CD8-positive, alpha-beta memory T cell (primary cell): Measurements from ENCODE around the gene ACER2. TPM values are rescaled to one million over a fixed set of nuclear protein-coding genes. Genes with fewer than 3 reads are reported as not detected.

Experiments
- CTCF ChIA-PET: fragments of 350-600 bp; sonication (Branson Sonifier 250); formaldehyde crosslinking; loops from one replicate; lab custom pipeline; 2021; ENCODE audit warnings: antibody characterized with exemption; lab: Charles Lee
- POLR2A ChIA-PET: fragments of 350-600 bp; sonication (Branson Sonifier 250); formaldehyde crosslinking; loops from one replicate; lab custom pipeline; 2021; ENCODE audit warnings: antibody characterized with exemption; lab: Charles Lee
- DNase-seq, 5 donors: peaks; one replicate each; pipeline versions ENCODE4 v3.0.0 to v3.0.0-alpha.2; 2020 to 2022; ENCODE audit warnings: mixed read lengths in 1 of 5
- H3K27ac ChIP-seq: one replicate; pipeline ENCODE4 v1.7.0; 2013; ENCODE audit warnings: low read depth, mild to moderate bottlenecking, low read length, moderate library complexity
- H3K27me3 ChIP-seq: 2 replicates; pipeline ENCODE4 v1.7.0; 2013; ENCODE audit warnings: low read length, mild to moderate bottlenecking; ENCODE audit not compliant: insufficient read depth, poor library complexity, severe bottlenecking
- H3K36me3 ChIP-seq: 2 replicates; pipeline ENCODE4 v1.7.0; 2013; ENCODE audit warnings: mild to moderate bottlenecking, low read length, moderate library complexity; ENCODE audit not compliant: insufficient read depth
- H3K4me1 ChIP-seq: 2 replicates; pipeline ENCODE4 v1.7.0; 2013; ENCODE audit warnings: mild to moderate bottlenecking, low read length, moderate library complexity; ENCODE audit not compliant: insufficient read depth
- H3K4me3 ChIP-seq: 2 replicates; pipeline ENCODE4 v1.7.0; 2013; ENCODE audit warnings: mild to moderate bottlenecking, low read length
- H3K9me3 ChIP-seq: 2 replicates; pipeline ENCODE4 v1.7.0; 2013; ENCODE audit warnings: mild to moderate bottlenecking, low read length
- H3K27ac Mint-ChIP-seq, 8 donors: one replicate each; pipeline ENCODE4 v1.8.0; 2020 to 2021; ENCODE audit warnings: mixed read lengths in 8 of 8, mild to moderate bottlenecking in 6 of 8, inconsistent platforms in 3 of 8, moderate library complexity in 3 of 8
- H3K27me3 Mint-ChIP-seq, 2 donors: one replicate each; pipeline ENCODE4 v1.8.0; 2020 to 2021; ENCODE audit warnings: mixed read lengths in 2 of 2, mild to moderate bottlenecking in 1 of 2, moderate library complexity in 1 of 2
- H3K36me3 Mint-ChIP-seq, 3 donors: one replicate each; pipeline ENCODE4 v1.8.0; 2020 to 2021; ENCODE audit warnings: mixed read lengths in 3 of 3, inconsistent platforms in 1 of 3, mild to moderate bottlenecking in 1 of 3
- H3K4me1 Mint-ChIP-seq, 3 donors: one replicate each; pipeline ENCODE4 v1.8.0; 2020 to 2021; ENCODE audit warnings: mixed read lengths in 3 of 3, inconsistent platforms in 1 of 3, mild to moderate bottlenecking in 1 of 3
- H3K4me3 Mint-ChIP-seq, 7 donors: one replicate each; pipeline ENCODE4 v1.8.0; 2020 to 2021; ENCODE audit warnings: mixed read lengths in 7 of 7, mild to moderate bottlenecking in 6 of 7, moderate library complexity in 4 of 7, inconsistent platforms in 2 of 7
- H3K9me3 Mint-ChIP-seq, 5 donors: one replicate each; pipeline ENCODE4 v1.8.0; 2020 to 2022; ENCODE audit warnings: mixed read lengths in 5 of 5, mild to moderate bottlenecking in 3 of 5, moderate library complexity in 2 of 5, inconsistent platforms in 1 of 5
- polyA plus RNA-seq: library from polyadenylated mRNA; unstranded; fragments of 300-500 nt; fragmentation: Illumina TruSeq; gene quantifications from one replicate; pipeline ENCODE4 v1.2.3, GENCODE V29; 2021
- total RNA-seq, 2 experiments: library from RNA; stranded (reverse); gene quantifications; one replicate each; pipeline ENCODE4 v1.2.3, GENCODE V29; 2021

Gene ACER2
- total and polyA plus RNA-seq, 3 experiments from 2014 or later: 0.38 to 3.0 (median 2.7) TPM

DNA sequence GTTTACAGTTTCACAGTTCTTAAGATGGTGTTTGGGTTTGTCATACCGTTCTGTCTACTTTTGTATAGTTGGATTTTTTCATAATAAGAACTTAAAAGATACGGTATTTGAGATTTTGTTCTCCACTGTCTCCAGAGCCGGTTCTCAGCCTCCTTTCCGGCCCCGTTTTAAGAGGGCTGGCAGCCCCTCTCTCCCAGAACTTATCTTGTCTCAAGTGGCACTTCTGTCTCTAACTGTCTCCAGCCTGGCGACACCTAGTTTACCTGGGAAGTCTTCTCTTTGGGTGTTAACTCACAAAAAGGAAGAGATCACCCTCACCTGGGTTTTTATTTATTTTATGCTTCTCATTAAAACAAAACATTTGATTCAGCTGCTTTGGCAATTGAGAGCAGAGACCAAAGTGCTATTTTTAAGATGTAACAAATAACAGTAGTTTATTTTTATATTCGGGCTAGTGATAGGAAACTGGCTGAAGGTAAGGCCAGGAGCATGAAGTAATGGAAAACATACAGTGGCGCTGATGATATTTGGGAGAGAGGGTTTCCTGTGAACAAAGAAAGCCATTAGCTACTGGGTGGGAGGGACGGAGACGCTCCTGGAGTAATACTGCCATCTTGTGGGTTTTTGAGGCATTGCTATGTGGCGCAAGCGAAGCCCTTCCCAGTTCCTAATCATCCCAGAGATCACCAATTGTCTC, 48.3 kb downstream of the ACER2 start:
- Mint-ChIP-seq H3K4me1 (peaks cover 6 to 8% (median 7%) of the 10 kb centered on the region in 3 donors), H3K4me3 (peak overlapping the region in 6 of 7 donors; percentile 0 to 67 (median 52)), H3K9me3 (no peaks in the 10 kb centered on the region), H3K27ac (peak overlapping the region in 1 of 8 donors; percentile 54), H3K27me3 (peaks cover 0 to 1% of the 10 kb centered on the region in 2 donors), H3K36me3 (no peaks in the 10 kb centered on the region)
- peak; percentile 43 to 68 (median 60) for DNase-seq
- no peak overlapping the region for H3K27ac ChIP-seq
- no peaks in the 10 kb centered on the region for H3K9me3 ChIP-seq
- no peak overlapping the region for H3K4me3 ChIP-seq
- peaks cover 7% of the 10 kb centered on the region for H3K4me1 ChIP-seq
- ChIA-PET CTCF (interaction anchor here (0.6 to 6.6 kb wide), 16 partner anchors 9 to 1202 kb away, joined by 3 to 66 read pairs (median 4); partner anchors contain the start of genes ACER2 and RRAGA), POLR2A (interaction anchor here (0.9 kb wide), 1 partner anchor 77 kb away, joined by 3 read pairs; the partner anchor contains the start of gene RPS6)
- H3K36me3 ChIP-seq: no peaks in the 10 kb centered on the region
- H3K27me3 ChIP-seq: no peaks in the 10 kb centered on the region

DNA sequence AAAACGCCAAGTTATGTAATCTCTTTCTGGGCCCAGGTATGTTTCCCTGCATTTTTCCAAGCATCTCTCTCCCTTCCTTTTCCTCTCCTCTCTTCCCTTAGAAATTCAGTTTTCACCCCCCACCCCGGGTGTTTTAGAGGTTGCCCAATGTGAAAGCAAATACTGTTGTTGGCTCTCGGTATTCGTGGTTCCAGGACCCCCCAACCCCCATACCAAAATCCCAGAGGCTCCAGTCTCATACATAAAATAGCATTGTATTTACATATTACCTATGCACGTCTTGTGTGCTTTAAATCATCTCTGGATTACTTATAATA, 48.8 kb downstream of the ACER2 start:
- H3K9me3 ChIP-seq: no peaks in the 10 kb centered on the region
- peak overlapping the region in 6 of 7 donors; percentile 0 to 67 (median 52) for H3K4me3 Mint-ChIP-seq
- ChIA-PET CTCF (interaction anchor here (0.6 to 6.6 kb wide), 10 partner anchors 8 to 1203 kb away, joined by 3 to 66 read pairs (median 4); partner anchors contain the start of genes ACER2 and RRAGA), POLR2A (no interaction called here)
- peaks cover 6 to 8% (median 7%) of the 10 kb centered on the region in 3 donors for H3K4me1 Mint-ChIP-seq
- no peak for DNase-seq
- H3K36me3 Mint-ChIP-seq: no peaks in the 10 kb centered on the region
- no peaks in the 10 kb centered on the region for H3K36me3 ChIP-seq
- H3K4me3 ChIP-seq: no peak overlapping the region
- H3K27ac ChIP-seq: no peak overlapping the region
- H3K27ac Mint-ChIP-seq: no peak overlapping the region
- H3K9me3 Mint-ChIP-seq: no peaks in the 10 kb centered on the region
- no peaks in the 10 kb centered on the region for H3K27me3 ChIP-seq
- peaks cover 0 to 1% of the 10 kb centered on the region in 2 donors for H3K27me3 Mint-ChIP-seq
- peaks cover 7% of the 10 kb centered on the region for H3K4me1 ChIP-seq

DNA sequence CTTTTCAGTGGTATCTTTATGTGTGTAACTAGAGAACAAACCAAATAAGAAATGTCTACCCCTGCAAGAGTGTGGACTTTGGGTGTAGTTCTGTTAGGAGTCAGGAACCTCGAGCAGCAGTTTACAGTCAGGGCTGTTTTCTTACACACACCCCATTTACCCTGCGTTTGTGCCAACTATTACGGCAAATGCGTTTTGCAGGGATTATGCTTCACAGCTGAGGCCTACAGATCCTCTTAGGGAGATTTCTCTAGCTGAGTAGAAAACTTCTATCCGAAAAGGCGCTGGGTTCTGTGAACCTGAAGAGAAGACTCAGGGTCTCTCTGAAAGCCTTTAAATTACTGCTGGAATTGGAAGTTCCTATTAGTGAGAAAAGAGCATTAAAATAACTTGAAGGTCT, 51.4 kb downstream of the ACER2 start:
- DNase-seq: no peak
- H3K27me3 ChIP-seq: no peaks in the 10 kb centered on the region
- H3K27ac ChIP-seq: no peak overlapping the region
- H3K9me3 ChIP-seq: no peaks in the 10 kb centered on the region
- no peaks in the 10 kb centered on the region for H3K9me3 Mint-ChIP-seq
- H3K4me1 Mint-ChIP-seq: peaks cover 14 to 19% (median 18%) of the 10 kb centered on the region in 3 donors
- no peak overlapping the region for H3K4me3 Mint-ChIP-seq
- H3K4me3 ChIP-seq: no peak overlapping the region
- H3K36me3 ChIP-seq: no peaks in the 10 kb centered on the region
- H3K4me1 ChIP-seq: peaks cover 10% of the 10 kb centered on the region
- no peaks in the 10 kb centered on the region for H3K36me3 Mint-ChIP-seq
- H3K27ac Mint-ChIP-seq: no peak overlapping the region
- POLR2A ChIA-PET: no interaction called here
- no peaks in the 10 kb centered on the region for H3K27me3 Mint-ChIP-seq
- CTCF ChIA-PET: interaction anchor here (1.5 to 1.9 kb wide), 3 partner anchors 11 to 16 kb away, joined by 3 to 7 read pairs (median 5); no protein-coding TSS in a partner anchor

DNA sequence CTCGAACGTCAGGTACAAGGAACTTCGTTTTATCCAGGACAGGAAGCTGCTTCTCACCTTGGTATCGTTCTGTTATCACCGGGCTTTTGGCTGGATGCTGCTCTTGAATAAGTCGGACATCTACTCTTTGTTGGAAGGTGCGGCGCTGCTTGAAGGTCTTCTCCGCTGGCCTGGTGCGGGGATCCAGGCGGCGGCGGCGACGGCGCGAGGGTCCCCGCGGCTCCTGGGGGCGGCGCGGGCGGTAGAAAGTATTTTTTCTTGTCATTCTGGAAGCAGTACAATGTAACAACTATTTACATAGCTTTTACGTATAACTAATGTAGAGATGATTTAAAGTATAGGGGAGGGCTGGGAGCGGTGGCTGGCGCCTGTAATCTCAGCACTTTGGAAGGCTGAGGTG, 52.3 kb downstream of the ACER2 start:
- Histone ChIP-seq H3K9me3 (no peaks in the 10 kb centered on the region), H3K36me3 (no peaks in the 10 kb centered on the region), H3K4me1 (peaks cover 11% of the 10 kb centered on the region), H3K4me3 (no peak overlapping the region), H3K27me3 (no peaks in the 10 kb centered on the region), H3K27ac (no peak overlapping the region)
- Mint-ChIP-seq H3K4me1 (peaks cover 14 to 20% (median 20%) of the 10 kb centered on the region in 3 donors), H3K27ac (peak overlapping the region in 1 of 8 donors; percentile 15), H3K9me3 (no peaks in the 10 kb centered on the region), H3K27me3 (no peaks in the 10 kb centered on the region), H3K36me3 (no peaks in the 10 kb centered on the region), H3K4me3 (no peak overlapping the region)
- CTCF ChIA-PET: interaction anchor here (1.5 to 1.9 kb wide), 2 partner anchors 10 to 15 kb away, joined by 5 to 7 read pairs; no protein-coding TSS in a partner anchor
- POLR2A ChIA-PET: no interaction called here
- no peak for DNase-seq

DNA sequence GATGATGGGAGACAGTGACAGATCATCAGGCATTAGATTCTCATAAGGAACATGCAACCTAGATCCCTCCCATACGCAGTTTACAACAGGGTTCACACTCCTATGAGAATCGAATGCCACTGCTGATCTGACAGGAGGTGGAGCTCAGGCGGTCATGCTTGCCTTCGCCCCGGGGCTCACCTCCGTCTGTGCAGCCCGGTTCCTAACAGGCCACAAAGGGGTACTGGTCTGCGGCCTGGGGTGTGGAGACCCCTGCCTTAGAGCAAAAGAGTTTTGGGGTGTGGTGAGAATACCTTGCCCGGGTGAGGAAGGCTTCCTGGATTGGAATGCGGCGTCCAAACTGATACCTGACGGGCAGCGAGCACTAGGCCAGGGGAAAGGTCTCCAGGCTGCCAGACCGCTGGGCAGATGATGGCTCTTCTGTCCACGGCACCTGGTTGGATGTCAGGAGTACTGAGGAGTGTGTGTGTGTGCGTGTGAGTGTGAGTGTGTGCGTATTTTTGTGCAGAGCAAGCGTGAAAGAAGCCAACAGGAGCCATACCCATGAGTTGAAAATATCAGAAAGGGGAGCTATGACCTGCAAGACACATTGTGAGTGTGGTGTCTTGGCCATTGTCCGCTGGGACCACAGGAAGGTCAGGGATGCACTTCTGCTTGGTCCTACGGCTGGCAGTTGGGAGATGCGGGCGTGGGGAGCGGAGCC, 55.4 kb downstream of the ACER2 start:
- ChIA-PET POLR2A (no interaction called here), CTCF (interaction anchor here (0.5 to 6.2 kb wide), 45 partner anchors 9 to 1646 kb away, joined by 3 to 66 read pairs (median 5); partner anchors contain the start of genes RPS6 and RRAGA)
- Histone ChIP-seq H3K4me1 (peaks cover 4% of the 10 kb centered on the region), H3K27me3 (no peaks in the 10 kb centered on the region), H3K9me3 (no peaks in the 10 kb centered on the region), H3K36me3 (no peaks in the 10 kb centered on the region), H3K4me3 (peak overlapping the region; percentile 49), H3K27ac (no peak overlapping the region)
- Mint-ChIP-seq H3K27me3 (no peaks in the 10 kb centered on the region), H3K27ac (peak overlapping the region in 3 of 8 donors; percentile 30 to 88 (median 31)), H3K9me3 (no peaks in the 10 kb centered on the region), H3K36me3 (no peaks in the 10 kb centered on the region), H3K4me3 (peak overlapping the region; percentile 78 to 91 (median 91)), H3K4me1 (peaks cover 8 to 13% (median 11%) of the 10 kb centered on the region in 3 donors)
- DNase-seq: no peak

DNA sequence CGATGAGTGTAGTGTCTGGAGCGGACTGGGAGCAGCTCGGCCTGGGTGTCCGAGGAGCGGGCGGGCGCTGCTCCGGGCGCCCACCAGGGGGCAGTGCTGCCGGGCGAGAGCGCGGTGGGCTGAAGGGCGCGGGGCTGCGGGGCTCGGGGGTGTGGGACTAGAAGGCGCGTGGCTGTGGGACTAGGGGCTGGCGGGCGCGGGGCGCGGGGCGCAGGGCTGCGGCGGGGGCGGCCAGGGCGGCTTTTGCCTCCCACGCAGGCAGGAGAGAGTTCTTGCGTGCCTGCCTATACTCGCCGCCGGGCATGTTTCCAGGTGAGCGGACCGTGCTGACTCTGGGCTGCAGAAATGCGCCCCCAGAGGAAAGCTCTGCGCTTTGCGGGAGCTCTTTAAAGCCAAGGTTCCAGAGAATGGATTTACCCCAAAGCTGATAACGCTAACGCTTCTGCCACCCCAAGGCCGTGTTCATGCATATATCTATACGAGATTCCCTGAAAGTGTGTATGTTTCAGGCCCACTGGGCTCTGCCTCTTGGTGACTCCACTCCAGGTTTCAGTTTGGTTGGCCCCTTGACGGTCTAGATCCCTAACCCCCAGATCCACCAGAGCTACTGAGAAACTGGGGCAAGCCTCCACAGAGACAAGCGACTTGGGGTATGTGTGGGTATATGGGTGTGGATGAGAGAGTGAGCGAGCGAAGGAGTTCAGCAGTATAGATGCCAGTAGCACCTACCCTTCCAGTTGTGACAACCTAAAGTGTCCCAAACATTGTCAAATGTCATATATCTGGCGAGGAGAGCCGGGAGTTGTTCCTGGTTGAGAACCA, 56.2 kb downstream of the ACER2 start:
- H3K27ac Mint-ChIP-seq: peak overlapping the region in 4 of 8 donors; percentile 30 to 88 (median 54)
- DNase-seq: peak; percentile 51 to 72 (median 66)
- Histone ChIP-seq H3K4me1 (peaks cover 4% of the 10 kb centered on the region), H3K27ac (no peak overlapping the region), H3K36me3 (no peaks in the 10 kb centered on the region), H3K27me3 (no peaks in the 10 kb centered on the region), H3K4me3 (peak overlapping the region; percentile 49), H3K9me3 (no peaks in the 10 kb centered on the region)
- CTCF ChIA-PET: interaction anchor here (0.5 to 6.2 kb wide), 61 partner anchors 8 to 1654 kb away, joined by 3 to 66 read pairs (median 4); partner anchors contain the start of genes RPS6 and RRAGA
- POLR2A ChIA-PET: no interaction called here
- H3K9me3 Mint-ChIP-seq: no peaks in the 10 kb centered on the region
- H3K36me3 Mint-ChIP-seq: no peaks in the 10 kb centered on the region
- H3K4me1 Mint-ChIP-seq: peaks cover 8 to 13% (median 11%) of the 10 kb centered on the region in 3 donors
- no peaks in the 10 kb centered on the region for H3K27me3 Mint-ChIP-seq
- H3K4me3 Mint-ChIP-seq: peak overlapping the region; percentile 78 to 91 (median 91)

DNA sequence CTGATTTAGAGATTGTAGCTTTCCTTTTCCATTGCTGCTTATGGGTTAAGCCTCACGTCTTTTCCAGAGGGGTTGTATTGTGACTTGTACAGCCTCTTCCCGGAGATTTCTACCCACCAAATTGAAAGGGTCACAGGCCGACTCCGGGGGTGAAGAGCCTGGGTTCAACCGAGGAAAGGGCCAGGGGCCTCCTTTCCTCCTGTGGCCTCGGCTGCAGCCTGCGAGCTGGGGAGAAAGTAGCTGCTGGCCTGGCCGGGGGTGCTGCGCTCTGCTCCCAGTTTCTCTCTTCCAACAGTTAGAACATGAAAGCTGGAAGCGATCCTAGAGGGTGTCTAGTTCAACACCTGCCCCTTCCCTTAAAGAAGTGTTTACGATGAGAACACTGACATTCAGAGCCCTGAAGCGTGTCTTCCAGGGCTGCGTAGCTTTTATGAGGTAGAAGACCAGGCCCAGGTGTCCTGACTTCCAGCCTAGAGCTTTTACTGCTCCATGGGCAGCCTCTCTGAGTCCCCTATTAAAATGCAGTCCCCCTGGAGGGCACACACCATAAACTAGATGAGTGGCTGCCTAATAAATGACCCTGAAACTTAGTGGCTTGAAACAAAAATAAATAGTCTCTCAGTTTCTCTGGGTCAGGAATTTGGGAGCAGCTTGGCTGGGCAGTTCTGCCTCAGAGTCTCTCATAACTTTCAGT, 56.9 kb downstream of the ACER2 start:
- no peaks in the 10 kb centered on the region for H3K27me3 Mint-ChIP-seq
- Histone ChIP-seq H3K36me3 (no peaks in the 10 kb centered on the region), H3K4me1 (peaks cover 4% of the 10 kb centered on the region), H3K9me3 (no peaks in the 10 kb centered on the region), H3K4me3 (no peak overlapping the region), H3K27ac (no peak overlapping the region), H3K27me3 (no peaks in the 10 kb centered on the region)
- H3K4me1 Mint-ChIP-seq: peaks cover 8 to 13% (median 11%) of the 10 kb centered on the region in 3 donors
- CTCF ChIA-PET: interaction anchor here (0.6 to 6.2 kb wide), 53 partner anchors 8 to 1653 kb away, joined by 3 to 66 read pairs (median 5); partner anchors contain the start of genes RPS6 and RRAGA
- peak overlapping the region in 6 of 7 donors; percentile 5 to 91 (median 84) for H3K4me3 Mint-ChIP-seq
- DNase-seq: no peak
- POLR2A ChIA-PET: no interaction called here
- no peaks in the 10 kb centered on the region for H3K36me3 Mint-ChIP-seq
- no peaks in the 10 kb centered on the region for H3K9me3 Mint-ChIP-seq
- H3K27ac Mint-ChIP-seq: no peak overlapping the region
